ENCODE measurements around the gene CYP4F3.

CYP4F3 gene

DNA sequence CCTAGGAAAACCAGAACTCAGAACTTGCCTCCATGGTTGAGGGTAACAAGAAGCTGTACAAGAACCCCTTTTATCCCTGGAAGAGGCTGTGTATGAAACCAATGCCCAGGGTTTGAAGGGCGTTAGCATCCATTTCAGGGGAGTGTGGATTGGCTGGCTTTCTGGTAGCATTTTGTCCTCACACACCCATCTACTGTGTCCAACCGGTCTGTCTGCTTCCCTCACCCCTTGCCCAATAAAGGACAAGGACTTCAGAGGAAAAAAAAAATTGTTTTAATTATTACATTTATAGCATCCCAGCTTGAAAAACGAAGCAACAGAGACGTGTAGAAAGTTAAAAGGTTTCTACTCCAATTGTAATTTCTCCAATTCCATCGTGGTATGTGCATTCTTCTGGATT lies 28.4 kb upstream of the CYP4F3 start:
- Mint-ChIP-seq H3K36me3 (ENCODE audit: low read depth) (no peaks in the 10 kb centered on the region), H3K9me3 (peaks cover 77% of the 10 kb centered on the region), H3K4me3 (no peak overlapping the region), H3K27ac (no peak overlapping the region), H3K4me1 (no peaks in the 10 kb centered on the region), H3K27me3 (ENCODE audit: low read depth, poor library complexity) (peaks cover 2% of the 10 kb centered on the region)
- TF ChIP-seq, protein P1, sequence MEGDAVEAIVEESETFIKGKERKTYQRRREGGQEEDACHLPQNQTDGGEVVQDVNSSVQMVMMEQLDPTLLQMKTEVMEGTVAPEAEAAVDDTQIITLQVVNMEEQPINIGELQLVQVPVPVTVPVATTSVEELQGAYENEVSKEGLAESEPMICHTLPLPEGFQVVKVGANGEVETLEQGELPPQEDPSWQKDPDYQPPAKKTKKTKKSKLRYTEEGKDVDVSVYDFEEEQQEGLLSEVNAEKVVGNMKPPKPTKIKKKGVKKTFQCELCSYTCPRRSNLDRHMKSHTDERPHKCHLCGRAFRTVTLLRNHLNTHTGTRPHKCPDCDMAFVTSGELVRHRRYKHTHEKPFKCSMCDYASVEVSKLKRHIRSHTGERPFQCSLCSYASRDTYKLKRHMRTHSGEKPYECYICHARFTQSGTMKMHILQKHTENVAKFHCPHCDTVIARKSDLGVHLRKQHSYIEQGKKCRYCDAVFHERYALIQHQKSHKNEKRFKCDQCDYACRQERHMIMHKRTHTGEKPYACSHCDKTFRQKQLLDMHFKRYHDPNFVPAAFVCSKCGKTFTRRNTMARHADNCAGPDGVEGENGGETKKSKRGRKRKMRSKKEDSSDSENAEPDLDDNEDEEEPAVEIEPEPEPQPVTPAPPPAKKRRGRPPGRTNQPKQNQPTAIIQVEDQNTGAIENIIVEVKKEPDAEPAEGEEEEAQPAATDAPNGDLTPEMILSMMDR (IDR thresholded peaks at IDR 0.05): no peak
- DNase-seq: no peak

DNA sequence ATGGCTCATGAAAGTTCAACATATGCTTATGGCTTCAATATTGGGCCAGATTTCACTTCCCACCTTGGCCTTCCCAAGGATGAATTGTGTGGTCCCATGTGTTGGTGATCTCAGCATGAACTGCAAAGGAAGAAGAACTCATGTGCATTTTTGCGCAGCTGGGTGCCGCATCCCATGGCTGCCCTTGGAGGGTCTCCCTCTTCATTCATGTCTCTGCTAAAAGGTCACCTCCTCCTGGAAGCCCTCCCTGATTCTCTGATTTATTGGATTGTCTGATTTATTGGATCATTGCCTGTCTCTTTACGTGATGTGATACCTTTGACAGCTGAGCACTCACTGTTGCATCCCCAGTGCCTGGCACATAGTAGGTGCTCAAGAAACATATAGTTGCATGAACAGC lies 27.4 kb upstream of the CYP4F3 start:
- Mint-ChIP-seq H3K4me1 (no peaks in the 10 kb centered on the region), H3K9me3 (peaks cover 78% of the 10 kb centered on the region), H3K27ac (no peak overlapping the region), H3K27me3 (ENCODE audit: low read depth, poor library complexity) (peaks cover 2% of the 10 kb centered on the region), H3K4me3 (no peak overlapping the region), H3K36me3 (ENCODE audit: low read depth) (no peaks in the 10 kb centered on the region)
- DNase-seq: no peak
- TF ChIP-seq, protein P1 (IDR thresholded peaks at IDR 0.05): no peak

DNA sequence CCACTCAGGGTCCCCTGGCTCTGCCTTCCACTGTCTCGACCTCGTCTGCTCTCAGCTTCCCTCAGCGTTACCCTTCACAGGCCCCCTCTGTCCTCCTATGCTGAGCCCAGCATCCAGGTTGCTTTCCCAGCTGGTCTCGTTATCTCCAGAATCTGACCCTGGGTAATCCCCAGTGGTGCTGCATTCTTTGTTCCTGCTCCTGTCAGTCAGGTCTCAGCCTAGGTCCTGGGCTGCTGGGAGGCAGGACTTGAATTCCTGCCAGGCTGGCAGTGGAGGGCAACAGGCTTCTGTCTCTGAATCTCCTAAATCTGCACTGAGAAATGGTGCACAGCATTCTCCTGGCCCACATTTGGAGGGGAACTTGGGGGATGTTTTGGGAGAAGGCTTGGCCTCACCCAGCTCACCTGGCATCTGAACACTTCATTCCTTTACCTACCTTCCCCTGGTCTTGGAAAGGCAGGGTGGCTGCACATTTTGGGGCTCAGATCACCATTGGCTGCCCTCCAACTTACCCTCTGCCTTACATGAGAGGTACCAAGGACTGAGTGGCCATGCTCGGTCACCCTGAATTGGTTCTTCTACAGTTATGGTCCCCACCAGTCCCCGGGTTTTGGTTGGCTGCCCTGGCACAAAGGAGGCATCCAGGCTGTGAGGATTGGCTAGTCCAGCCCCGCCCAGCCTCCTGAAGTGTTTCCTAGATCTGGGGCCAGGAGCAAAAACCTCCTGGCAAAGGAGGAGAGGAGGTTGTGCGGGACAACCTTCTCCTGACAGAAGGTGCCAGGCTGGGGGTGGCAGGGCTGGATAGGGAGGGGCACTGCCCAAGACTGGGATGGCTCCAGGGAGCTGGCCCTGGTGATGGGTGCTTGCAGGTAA lies 26.0 kb upstream of the CYP4F3 start, which contains the start of gene CYP4F8:
CYP4F8 (plus strand) TSS at position 712 of the 873 bp plus-strand sequence. CDS start 399 bp downstream, outside the sequence.
- H3K9me3 Mint-ChIP-seq: peaks cover 84% of the 10 kb centered on the region
- peaks cover 4% of the 10 kb centered on the region for H3K27me3 Mint-ChIP-seq (ENCODE audit: low read depth, poor library complexity)
- no peaks in the 10 kb centered on the region for H3K4me1 Mint-ChIP-seq
- no peak within 1 kb of the TSS for H3K4me3 Mint-ChIP-seq
- TF ChIP-seq, protein P1 (IDR thresholded peaks at IDR 0.05): no peak
- H3K36me3 Mint-ChIP-seq (ENCODE audit: low read depth): no peaks in the 10 kb centered on the region
- no peak within 1 kb of the TSS for H3K27ac Mint-ChIP-seq
- DNase-seq: no peak

DNA sequence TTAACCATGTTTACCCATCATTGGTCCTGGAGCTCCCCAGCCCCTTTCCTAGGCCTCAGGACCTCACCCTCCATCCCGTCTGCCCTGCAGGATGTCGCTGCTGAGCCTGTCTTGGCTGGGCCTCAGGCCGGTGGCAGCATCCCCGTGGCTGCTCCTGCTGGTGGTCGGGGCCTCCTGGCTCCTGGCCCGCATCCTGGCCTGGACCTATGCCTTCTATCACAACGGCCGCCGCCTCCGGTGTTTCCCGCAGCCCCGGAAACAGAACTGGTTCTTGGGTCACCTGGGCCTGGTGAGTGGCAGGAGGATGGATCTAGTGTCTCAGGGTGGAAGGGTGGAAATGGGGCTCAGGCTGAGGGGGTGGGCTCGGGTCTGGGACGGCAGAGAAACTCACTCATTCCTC lies 25.2 kb upstream of the CYP4F3 start:
- Mint-ChIP-seq H3K27ac (no peak overlapping the region), H3K9me3 (peaks cover 86% of the 10 kb centered on the region), H3K4me1 (no peaks in the 10 kb centered on the region)

DNA sequence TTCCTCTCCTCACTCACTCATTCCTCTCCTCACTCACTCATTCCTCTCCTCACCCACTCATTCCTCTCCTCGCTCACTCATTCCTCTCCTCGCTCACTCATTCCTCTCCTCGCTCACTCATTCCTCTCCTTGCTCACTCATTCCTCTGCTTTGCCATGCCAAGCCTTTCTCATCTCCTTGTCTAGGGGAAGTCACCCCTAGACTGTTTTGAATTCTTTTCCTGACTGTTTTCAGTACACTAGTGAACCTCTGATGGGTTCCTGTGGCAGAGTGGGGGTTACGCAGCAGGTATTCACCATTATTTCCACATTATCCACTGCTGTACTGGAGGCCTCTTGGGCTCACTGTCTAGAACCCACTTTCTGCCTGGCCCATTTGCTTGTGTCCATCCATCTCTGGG lies 24.5 kb upstream of the CYP4F3 start:
- TF ChIP-seq, protein P1 (IDR thresholded peaks at IDR 0.05): no peak
- peaks cover 5% of the 10 kb centered on the region for H3K27me3 Mint-ChIP-seq (ENCODE audit: low read depth, poor library complexity)
- H3K9me3 Mint-ChIP-seq: peaks cover 87% of the 10 kb centered on the region
- no peaks in the 10 kb centered on the region for H3K36me3 Mint-ChIP-seq (ENCODE audit: low read depth)
- no peaks in the 10 kb centered on the region for H3K4me1 Mint-ChIP-seq
- no peak overlapping the region for H3K27ac Mint-ChIP-seq
- no peak overlapping the region for H3K4me3 Mint-ChIP-seq
- no peak for DNase-seq

More for the DNA sequence above, 25.2 kb upstream of the CYP4F3 start:
- Mint-ChIP-seq H3K4me3 (no peak overlapping the region), H3K27me3 (ENCODE audit: low read depth, poor library complexity) (peaks cover 5% of the 10 kb centered on the region), H3K36me3 (ENCODE audit: low read depth) (no peaks in the 10 kb centered on the region)
- TF ChIP-seq, protein P1 (IDR thresholded peaks at IDR 0.05): no peak
- DNase-seq: no peak
